Glutamatergic neuron (in vitro differentiated cells): Measurements from ENCODE around the gene FBXO31. TPM values are rescaled to one million over a fixed set of nuclear protein-coding genes. Genes with fewer than 3 reads are reported as not detected.

Experiments
- DNase-seq: peaks from one replicate; pipeline ENCODE4 v3.0.0; 2022
- H3K27ac Mint-ChIP-seq: one replicate; pipeline ENCODE4 v1.8.0; 2020; ENCODE audit warnings: mild to moderate bottlenecking, mixed read lengths, inconsistent platforms; ENCODE audit not compliant: unreplicated experiment
- H3K27me3 Mint-ChIP-seq: one replicate; pipeline ENCODE4 v1.8.0; 2020; ENCODE audit warnings: mild to moderate bottlenecking, moderate library complexity, mixed read lengths, inconsistent platforms; ENCODE audit not compliant: unreplicated experiment
- H3K36me3 Mint-ChIP-seq: one replicate; pipeline ENCODE4 v1.8.0; 2020; ENCODE audit warnings: mild to moderate bottlenecking, mixed read lengths, inconsistent platforms; ENCODE audit not compliant: unreplicated experiment
- H3K4me1 Mint-ChIP-seq: one replicate; pipeline ENCODE4 v1.8.0; 2020; ENCODE audit warnings: mild to moderate bottlenecking, low read depth, mixed read lengths, inconsistent platforms; ENCODE audit not compliant: unreplicated experiment
- H3K4me3 Mint-ChIP-seq: one replicate; pipeline ENCODE4 v1.8.0; 2020; ENCODE audit warnings: mild to moderate bottlenecking, mixed read lengths, inconsistent platforms; ENCODE audit not compliant: unreplicated experiment
- H3K9me3 Mint-ChIP-seq: one replicate; pipeline ENCODE4 v1.8.0; 2020; ENCODE audit warnings: mild to moderate bottlenecking, moderate library complexity, mixed read lengths, inconsistent platforms; ENCODE audit not compliant: unreplicated experiment
- total RNA-seq: library from RNA; stranded (reverse); fragmentation: NEBNext Ultra II Directional; extraction: Animal tissue kit (Norgen Biotek cat#: 25700); gene quantifications from one replicate; pipeline ENCODE4 v1.2.1, GENCODE V29; 2021; ENCODE audit not compliant: unreplicated experiment
- TF ChIP-seq, protein P1 (sequence below): fragments of 200-600 bp; sonication (generic); IDR thresholded peaks from one replicate; pipeline ENCODE4 v1.5.0; 2021; ENCODE audit not compliant: partially characterized antibody, unreplicated experiment

The FBXO31 gene
- total RNA-seq, 1 donor from 2014 or later = 66.7 TPM

DNA sequence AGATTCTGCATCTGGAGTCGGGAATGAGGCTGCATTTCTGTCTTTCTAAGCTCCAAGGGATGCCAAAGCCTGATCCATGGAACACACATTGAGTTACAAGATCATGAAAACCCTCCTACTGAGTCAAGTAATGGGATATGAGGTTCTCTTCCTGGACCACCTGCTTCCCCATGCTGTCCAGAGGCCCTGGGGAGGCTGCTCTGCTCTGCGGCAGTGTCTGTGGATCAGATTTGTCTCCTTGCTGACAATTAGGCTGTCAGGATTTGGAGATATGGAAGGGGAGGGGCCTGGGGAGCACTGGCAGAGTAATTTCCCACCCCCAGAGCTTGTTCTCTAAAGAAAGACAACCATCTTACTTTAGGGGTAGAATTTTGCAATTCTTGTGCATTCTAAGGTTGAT is 99.4 kb downstream of the FBXO31 start:
- Mint-ChIP-seq H3K27me3 (peaks cover 1% of the 10 kb centered on the region), H3K4me1 (peaks cover 6% of the 10 kb centered on the region), H3K9me3 (peaks cover 6% of the 10 kb centered on the region), H3K36me3 (peaks cover 8% of the 10 kb centered on the region), H3K4me3 (peak overlapping the region; percentile 8), H3K27ac (peak overlapping the region; percentile 1)
- DNase-seq = peak; percentile 53
- TF ChIP-seq, protein P1, sequence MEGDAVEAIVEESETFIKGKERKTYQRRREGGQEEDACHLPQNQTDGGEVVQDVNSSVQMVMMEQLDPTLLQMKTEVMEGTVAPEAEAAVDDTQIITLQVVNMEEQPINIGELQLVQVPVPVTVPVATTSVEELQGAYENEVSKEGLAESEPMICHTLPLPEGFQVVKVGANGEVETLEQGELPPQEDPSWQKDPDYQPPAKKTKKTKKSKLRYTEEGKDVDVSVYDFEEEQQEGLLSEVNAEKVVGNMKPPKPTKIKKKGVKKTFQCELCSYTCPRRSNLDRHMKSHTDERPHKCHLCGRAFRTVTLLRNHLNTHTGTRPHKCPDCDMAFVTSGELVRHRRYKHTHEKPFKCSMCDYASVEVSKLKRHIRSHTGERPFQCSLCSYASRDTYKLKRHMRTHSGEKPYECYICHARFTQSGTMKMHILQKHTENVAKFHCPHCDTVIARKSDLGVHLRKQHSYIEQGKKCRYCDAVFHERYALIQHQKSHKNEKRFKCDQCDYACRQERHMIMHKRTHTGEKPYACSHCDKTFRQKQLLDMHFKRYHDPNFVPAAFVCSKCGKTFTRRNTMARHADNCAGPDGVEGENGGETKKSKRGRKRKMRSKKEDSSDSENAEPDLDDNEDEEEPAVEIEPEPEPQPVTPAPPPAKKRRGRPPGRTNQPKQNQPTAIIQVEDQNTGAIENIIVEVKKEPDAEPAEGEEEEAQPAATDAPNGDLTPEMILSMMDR = no peak

DNA sequence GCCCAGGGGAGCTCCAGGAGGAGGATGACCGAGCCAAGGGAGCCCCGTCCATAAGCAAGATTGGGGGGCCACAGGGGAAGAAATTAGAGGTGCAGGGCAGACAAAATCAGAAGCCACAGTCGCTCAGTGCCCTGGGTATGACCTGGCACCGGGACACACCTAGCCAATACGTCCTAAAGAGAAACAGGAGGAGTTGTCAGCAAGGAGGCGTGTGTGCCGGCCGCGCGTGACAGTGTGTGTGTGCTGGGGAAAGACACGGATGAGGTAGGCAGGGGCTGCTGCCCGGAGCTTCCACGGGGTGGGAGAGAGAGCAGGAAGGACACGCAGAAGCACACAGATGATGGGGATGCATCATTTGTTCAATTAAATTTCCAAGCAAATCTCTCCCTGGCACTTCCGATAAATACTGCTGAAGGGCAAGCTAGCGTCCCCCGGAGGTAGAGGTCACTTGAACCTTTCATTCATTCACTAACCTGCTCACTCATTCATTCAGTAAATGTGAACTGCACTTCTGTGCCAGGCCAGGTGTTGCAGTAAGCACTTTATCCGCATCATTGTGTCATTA is 104.4 kb downstream of the FBXO31 start:
- H3K4me1 Mint-ChIP-seq = peaks cover 9% of the 10 kb centered on the region
- DNase-seq = no peak
- TF ChIP-seq, protein P1 = no peak
- no peaks in the 10 kb centered on the region for H3K36me3 Mint-ChIP-seq
- H3K27ac Mint-ChIP-seq = no peak overlapping the region
- H3K27me3 Mint-ChIP-seq = peaks cover 1% of the 10 kb centered on the region
- no peak overlapping the region for H3K4me3 Mint-ChIP-seq
- peaks cover 3% of the 10 kb centered on the region for H3K9me3 Mint-ChIP-seq

DNA sequence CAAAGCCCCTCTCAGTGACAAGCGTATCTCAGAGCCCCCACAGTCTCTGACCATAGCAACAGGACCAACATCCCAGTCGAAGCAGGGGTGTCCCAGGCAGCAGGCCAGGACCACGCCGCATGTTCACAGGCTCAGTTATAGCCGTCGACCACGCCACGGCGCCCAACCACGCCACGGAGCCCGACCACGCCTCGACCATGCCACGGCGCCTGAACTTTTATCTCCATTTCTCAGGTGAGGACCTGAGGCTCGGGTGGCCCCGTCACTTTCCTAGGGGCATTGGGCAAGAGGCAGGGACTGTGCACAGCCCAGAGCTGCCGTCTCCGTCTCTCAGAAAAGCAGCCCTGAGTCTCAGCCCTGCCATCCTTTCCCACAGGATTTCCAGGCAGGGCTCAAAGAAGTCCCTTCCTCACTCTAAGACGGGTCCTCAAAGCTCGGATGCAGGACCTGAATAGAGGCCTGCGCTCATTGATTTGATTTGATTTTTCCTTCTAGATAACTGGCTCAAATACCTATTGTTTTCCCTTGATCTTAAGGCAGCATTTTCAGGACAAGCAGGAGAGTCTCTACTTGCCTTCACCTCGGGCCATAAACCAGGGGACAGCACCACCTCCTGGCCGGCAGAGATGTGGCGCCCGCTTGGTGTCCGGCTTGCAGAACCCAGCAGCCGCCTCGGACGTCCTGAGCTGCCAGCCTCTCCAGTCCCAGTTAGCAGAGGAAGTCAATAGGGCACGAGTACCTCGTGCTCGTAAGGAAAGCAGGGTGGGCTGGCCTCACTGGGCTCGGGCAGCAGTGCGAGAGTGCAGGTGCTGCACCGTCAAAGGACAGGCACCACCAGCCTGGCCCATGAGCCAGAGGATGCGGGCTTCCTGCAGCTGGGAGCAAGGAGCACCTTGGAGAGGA is 105.1 kb downstream of the FBXO31 start:
- DNase-seq = peak; percentile 90
- no peak overlapping the region for H3K4me3 Mint-ChIP-seq

More for the DNA sequence above, 105.1 kb downstream of the FBXO31 start:
- no peaks in the 10 kb centered on the region for H3K36me3 Mint-ChIP-seq
- peaks cover 2% of the 10 kb centered on the region for H3K9me3 Mint-ChIP-seq
- peaks cover 5% of the 10 kb centered on the region for H3K4me1 Mint-ChIP-seq
- H3K27ac Mint-ChIP-seq = no peak overlapping the region
- TF ChIP-seq, protein P1 = peak; percentile 87
- H3K27me3 Mint-ChIP-seq = peaks cover 1% of the 10 kb centered on the region

Other genes starting within 250 kb of the FBXO31 start
- 9.2 TPM for gene C16orf95, start 66.4 kb downstream of the FBXO31 start, total RNA-seq
- 297 TPM for gene MAP1LC3B, start 8.6 kb upstream of the FBXO31 start, total RNA-seq
- gene ZCCHC14, start 109.2 kb upstream of the FBXO31 start, total RNA-seq = 29.2 TPM
- 10.5 TPM for gene JPH3, start 218.7 kb upstream of the FBXO31 start, total RNA-seq